GM18505 (cell line): ENCODE results near the gene CA12.
A peak's percentile ranks its signal among the peaks of the same experiment; 100 is the strongest.

Source experiments
- ATAC-seq: cut with Tn5 transposase; IDR thresholded peaks from one replicate; pipeline ENCODE4 v1.9.1; 2021; ENCODE audit not compliant: unreplicated experiment
- POLR2A ChIP-seq: IDR thresholded peaks from 4 replicates; pipeline ENCODE4 v1.6.1; 2011; ENCODE audit warnings: borderline replicate concordance; ENCODE audit not compliant: insufficient read depth, insufficient read length; ENCODE audit errors: extremely low read depth

The CA12 gene

DNA sequence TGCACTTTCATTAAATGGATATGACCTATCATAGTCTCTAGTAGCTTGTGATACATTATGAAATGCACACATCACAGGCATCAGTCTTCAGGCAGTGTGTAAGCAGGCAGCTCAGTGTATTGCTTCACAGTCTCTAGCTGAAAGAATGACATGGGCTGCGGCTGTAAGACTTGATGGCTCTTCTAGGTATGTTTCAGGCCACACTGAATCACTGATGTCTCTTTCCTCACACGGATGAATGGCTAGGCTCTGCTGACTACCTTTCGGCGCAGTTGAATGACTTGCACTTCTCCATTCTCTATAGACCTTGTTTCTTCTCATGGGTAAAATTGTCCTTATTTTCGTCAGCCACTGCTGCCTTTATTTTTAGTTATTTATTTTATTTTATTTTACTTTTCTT, 88.9 kb downstream of the CA12 start:
- no peak for ATAC-seq
- no peak for TF ChIP-seq POLR2A

DNA sequence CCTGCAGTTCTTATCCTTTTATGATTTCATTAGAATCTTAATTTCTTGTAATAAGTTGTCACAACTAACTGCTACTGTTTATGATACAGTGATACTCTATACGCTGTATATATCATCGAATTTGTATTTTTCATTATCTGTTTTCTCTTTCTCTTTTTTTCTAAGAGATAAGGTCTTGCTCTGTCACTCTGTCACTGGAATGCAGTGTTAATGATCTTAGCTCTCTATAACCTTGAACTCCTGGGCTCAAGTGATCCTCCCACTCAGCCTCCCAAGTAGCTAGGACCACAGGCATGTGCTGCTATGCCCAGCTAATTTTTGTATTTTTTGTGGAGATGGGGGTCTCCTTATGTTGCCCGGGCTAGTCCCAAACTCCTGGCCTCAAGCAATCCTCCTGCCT, 89.4 kb downstream of the CA12 start:
- ATAC-seq, result no peak
- no peak for TF ChIP-seq POLR2A

- TF ChIP-seq POLR2A, result no peak
- no peak for ATAC-seq
Observed at GRCh38 chr15:63291507-63291906, 90.1 kb downstream of the CA12 start.

DNA sequence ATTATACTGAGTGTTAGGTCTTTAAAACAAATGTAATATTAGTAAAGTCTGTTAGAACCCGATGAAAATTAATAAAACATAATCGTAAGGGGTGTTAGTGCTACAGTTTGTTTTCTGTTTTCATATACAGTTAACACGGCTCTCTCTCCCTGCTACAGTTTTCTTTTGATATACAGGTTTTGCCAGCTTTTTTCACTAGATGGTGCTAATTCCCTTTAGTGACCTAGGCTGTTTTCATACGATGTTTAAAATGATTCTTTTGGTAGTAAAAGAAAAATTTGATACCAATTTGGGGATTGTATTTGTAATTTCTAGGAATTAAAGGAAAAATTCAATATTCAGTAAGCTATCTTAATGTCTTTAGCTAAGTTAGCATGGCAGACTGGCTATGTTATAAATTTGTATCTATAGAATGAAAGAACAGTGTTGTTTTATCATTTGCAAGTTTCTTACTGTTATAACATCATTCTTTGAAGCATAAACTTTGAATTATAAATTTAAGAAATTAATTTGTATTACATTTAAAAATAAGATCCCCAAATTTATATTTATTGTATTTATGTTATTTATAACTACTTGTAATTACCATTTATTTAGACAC, 92.8 kb downstream of the CA12 start:
- TF ChIP-seq POLR2A, result no peak
- no peak for ATAC-seq

GRCh38 chr15:63288342-63288741, 93.3 kb downstream of the CA12 start:
- ATAC-seq, result no peak
- TF ChIP-seq POLR2A, result no peak

GRCh38 chr15:63287109-63287508, 94.5 kb downstream of the CA12 start:
- no peak for ATAC-seq

GRCh38 chr15:63284335-63284734, 97.3 kb downstream of the CA12 start:
- no peak for TF ChIP-seq POLR2A
- ATAC-seq, result no peak

More at GRCh38 chr15:63287109-63287508, 94.5 kb downstream of the CA12 start:
- TF ChIP-seq POLR2A, result no peak

GRCh38 chr15:63283126-63283525, 98.5 kb downstream of the CA12 start:
- ATAC-seq, result no peak
- TF ChIP-seq POLR2A, result no peak

- no peak for TF ChIP-seq POLR2A
Observed at GRCh38 chr15:63277893-63278456, 103.7 kb downstream of the CA12 start.

GRCh38 chr15:63277038-63277892, 104.4 kb downstream of the CA12 start, which contains the start of gene APH1B:
TSS of gene APH1B (plus strand) at chr15:63277605. CDS start at chr15:63277624, 19 bp downstream.
- peak; percentile 66 for ATAC-seq
- peak; percentile 69 for TF ChIP-seq POLR2A

More at GRCh38 chr15:63277893-63278456, 103.7 kb downstream of the CA12 start:
- ATAC-seq, result no peak

GRCh38 chr15:63276342-63277037, 105.2 kb downstream of the CA12 start:
- no peak for TF ChIP-seq POLR2A
- ATAC-seq, result no peak

DNA sequence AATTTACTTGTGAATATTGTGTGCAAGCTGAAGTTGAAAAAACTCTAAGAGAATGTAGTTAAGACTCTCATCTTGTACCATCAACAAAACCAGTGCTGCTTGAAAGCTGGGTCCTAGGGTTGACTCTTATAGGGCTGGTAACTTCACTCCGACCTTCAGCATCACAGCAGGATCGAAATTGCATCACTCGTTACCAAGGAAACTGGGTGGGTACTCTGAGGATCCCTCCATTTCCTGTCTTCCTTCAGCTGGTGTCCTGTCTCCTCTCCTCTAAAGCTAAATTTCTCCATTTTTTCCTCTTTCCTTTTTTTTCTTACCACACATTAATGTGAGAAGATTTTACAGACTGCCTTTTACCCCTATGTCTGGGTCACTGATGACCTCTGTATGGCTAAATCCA, 107.2 kb downstream of the CA12 start:
- ATAC-seq, result no peak
- TF ChIP-seq POLR2A, result no peak
